Measurements from ENCODE around the gene SLC9A9.

DNA sequence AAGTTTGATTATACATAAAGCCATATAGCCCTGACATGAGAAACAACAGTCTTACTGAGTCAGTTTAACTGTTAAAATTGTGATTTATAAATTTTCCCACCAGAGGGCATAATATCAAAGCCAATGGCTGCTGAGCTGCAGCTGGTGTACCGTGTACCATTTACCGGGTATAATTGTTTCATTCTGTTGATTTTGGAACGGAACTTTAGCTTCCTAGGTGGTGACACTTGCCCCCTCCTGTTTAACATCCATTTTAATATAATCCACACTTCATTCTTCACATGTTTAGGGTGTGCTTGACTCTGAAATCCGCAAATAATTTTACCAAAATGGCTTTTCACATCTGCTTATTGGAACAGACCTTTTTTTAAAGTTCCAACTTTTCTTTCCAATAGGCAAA, 72.8 kb downstream of the SLC9A9 start:
- TF ChIP-seq CTCF (IDR thresholded peaks at IDR 0.05) = peak in 4 of 6 experiments; percentile 42 to 46 (median 46)
- TF ChIP-seq POLR2A (IDR thresholded peaks at IDR 0.05) = no peak
